ENCODE measurements around the gene PTCRA.
"Not testable (repeated sequence)": the region's sequence is repeated elsewhere in the genome, so short reads cannot be mapped to it uniquely, and the experiment has no call there.

The PTCRA gene

GRCh38 chr6:42885702-42886101 lies 30.2 kb upstream of the PTCRA start:
- H3K4me3 ChIP-seq (ENCODE audit: low read depth, low read length) = no peak overlapping the region
- TF ChIP-seq, protein P1, sequence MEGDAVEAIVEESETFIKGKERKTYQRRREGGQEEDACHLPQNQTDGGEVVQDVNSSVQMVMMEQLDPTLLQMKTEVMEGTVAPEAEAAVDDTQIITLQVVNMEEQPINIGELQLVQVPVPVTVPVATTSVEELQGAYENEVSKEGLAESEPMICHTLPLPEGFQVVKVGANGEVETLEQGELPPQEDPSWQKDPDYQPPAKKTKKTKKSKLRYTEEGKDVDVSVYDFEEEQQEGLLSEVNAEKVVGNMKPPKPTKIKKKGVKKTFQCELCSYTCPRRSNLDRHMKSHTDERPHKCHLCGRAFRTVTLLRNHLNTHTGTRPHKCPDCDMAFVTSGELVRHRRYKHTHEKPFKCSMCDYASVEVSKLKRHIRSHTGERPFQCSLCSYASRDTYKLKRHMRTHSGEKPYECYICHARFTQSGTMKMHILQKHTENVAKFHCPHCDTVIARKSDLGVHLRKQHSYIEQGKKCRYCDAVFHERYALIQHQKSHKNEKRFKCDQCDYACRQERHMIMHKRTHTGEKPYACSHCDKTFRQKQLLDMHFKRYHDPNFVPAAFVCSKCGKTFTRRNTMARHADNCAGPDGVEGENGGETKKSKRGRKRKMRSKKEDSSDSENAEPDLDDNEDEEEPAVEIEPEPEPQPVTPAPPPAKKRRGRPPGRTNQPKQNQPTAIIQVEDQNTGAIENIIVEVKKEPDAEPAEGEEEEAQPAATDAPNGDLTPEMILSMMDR (IDR thresholded peaks at IDR 0.05; ENCODE audit: low read depth, low read length) = no peak

- H3K4me3 ChIP-seq (ENCODE audit: low read depth, low read length) = not testable (repeated sequence)
Measured at GRCh38 chr6:42888201-42888600, 27.7 kb upstream of the PTCRA start.

DNA sequence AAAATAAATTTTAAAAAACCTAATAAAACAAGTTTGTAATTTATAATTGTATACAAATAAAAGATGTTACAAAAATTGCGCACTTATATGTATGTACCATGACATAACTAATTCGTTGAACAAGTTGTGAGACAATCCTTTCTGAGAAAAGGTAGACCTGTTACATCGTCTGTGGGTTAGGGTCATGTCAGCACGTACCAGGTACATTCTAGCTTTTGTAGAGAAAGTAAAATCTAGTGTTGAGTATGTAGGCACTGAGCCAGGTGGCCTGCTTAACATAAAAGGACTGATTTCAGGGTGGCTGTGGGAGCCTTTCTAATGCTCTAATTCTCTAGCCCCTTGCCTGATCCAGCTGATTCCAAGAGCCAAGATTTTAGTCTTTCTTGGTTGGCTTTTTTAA lies 26.0 kb upstream of the PTCRA start:
- TF ChIP-seq, protein P1 (IDR thresholded peaks at IDR 0.05; ENCODE audit: low read depth, low read length) = no peak
- peak overlapping the region; percentile 74 for H3K4me3 ChIP-seq (ENCODE audit: low read depth, low read length)

GRCh38 chr6:42890311-42891198 lies 25.3 kb upstream of the PTCRA start:
- peak overlapping the region; percentile 74 for H3K4me3 ChIP-seq (ENCODE audit: low read depth, low read length)
- TF ChIP-seq, protein P1 (IDR thresholded peaks at IDR 0.05; ENCODE audit: low read depth, low read length) = no peak

DNA sequence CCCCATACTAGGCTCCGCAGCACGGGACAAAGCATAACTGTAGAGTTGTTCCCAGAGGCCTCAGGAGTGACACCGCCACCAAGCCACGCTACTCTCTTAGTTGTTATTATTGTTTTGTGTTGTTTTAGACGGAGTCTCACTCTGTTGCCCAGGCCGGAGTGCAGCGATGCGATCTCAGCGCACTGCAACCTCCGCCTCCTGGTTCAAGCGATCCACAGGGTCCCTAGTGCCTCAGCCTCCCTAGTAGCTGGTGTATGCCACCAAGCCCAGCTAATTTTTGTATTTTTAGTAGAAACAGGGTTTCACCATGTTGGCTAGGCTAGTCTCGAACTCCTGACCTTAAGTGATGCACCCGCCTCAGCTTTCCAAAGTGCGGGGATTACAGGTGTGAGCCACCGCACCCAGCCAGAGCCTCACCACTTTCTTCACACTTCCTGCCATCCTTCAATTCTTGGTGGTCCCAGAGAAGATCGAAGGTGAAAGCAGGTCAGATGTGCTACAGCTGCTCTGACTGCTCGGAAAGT lies 24.6 kb upstream of the PTCRA start:
- H3K4me3 ChIP-seq (ENCODE audit: low read depth, low read length) = peak overlapping the region; percentile 74
- TF ChIP-seq, protein P1 (IDR thresholded peaks at IDR 0.05; ENCODE audit: low read depth, low read length) = no peak

DNA sequence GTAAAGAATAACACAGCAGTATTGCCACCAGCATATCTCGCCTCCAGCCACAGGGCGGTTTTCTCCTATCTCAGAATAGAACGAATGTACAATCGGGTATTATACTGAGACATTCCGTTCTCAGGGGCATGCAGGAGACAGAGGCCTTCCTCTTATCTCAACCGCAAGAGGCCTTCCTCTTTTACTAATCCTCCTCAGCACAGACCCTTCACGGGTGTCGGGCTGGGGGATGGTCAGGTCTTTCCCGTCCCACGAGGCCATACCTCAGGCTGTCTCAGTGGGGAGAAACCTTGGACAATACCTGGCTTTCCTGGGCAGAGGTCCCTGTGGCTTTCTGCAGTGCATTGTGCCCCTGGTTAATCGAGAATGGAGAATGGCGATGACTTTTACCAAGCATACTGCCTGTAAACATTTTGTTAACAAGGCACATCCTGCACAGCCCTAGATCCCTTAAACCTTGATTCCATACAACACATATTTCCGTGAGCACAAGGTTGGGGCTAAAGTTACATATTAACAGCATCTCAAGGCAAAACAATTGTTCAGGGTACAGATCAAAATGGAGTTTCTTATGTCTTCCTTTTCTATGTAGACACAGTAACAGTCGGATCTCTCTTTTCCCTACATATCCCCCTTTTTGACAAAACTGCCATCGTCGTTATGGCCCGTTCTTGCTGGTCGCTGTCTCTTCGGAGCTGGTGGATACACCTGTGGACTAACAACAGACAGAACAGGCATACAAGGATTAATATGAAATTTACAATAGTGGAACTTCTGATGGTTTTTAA lies 21.6 kb upstream of the PTCRA start:
- H3K4me3 ChIP-seq (ENCODE audit: low read depth, low read length) = not testable (repeated sequence)

- H3K4me3 ChIP-seq (ENCODE audit: low read depth, low read length) = no peak overlapping the region
- TF ChIP-seq, protein P1 (IDR thresholded peaks at IDR 0.05; ENCODE audit: low read depth, low read length) = no peak
Measured at GRCh38 chr6:42896178-42896719, 19.6 kb upstream of the PTCRA start.

GRCh38 chr6:42898891-42899361 lies 16.9 kb upstream of the PTCRA start:
- TF ChIP-seq, protein P1 (IDR thresholded peaks at IDR 0.05; ENCODE audit: low read depth, low read length) = peak; percentile 49; the same call in 1 of the 2 replicates
- H3K4me3 ChIP-seq (ENCODE audit: low read depth, low read length) = no peak overlapping the region

All from WI38 (cell line).